H1 (cell line): ENCODE measurements around the gene NOP9. TPM values are rescaled to one million over a fixed set of nuclear protein-coding genes. Genes with fewer than 3 reads are reported as not detected.

Experiments used
- CTCF ChIA-PET: fragments of 300-600 bp; sonication (Branson Sonifier 250); formaldehyde crosslinking; loops from one replicate; lab custom pipeline; 2021; ENCODE audit not compliant: partially characterized antibody; lab: Charles Lee
- POLR2A ChIA-PET: fragments of 300-600 bp; sonication (Branson Sonifier 250); formaldehyde crosslinking; loops from one replicate; lab custom pipeline; 2021; ENCODE audit warnings: inconsistent platforms; ENCODE audit not compliant: partially characterized antibody; lab: Charles Lee
- DNase-seq, 2 experiments: peaks; one replicate each; pipeline versions ENCODE4 v3.0.0 to v3.0.0-alpha.2; 2010 to 2022; ENCODE audit warnings: low spot score in 2 of 2, low read depth in 1 of 2, mixed read lengths in 1 of 2
- FAIRE-seq: peaks from 2 replicates; lab custom pipeline; 2011; peaks lifted over from hg19 to GRCh38; lab: Jason Lieb, UNC
- H2AFZ ChIP-seq: 2 replicates; pipeline ENCODE4 v1.8.1; 2012; ENCODE audit warnings: low read length, inconsistent platforms
- H2AK5ac ChIP-seq: 2 replicates; pipeline ENCODE4 v1.6.1; 2013; ENCODE audit warnings: low read depth, low read length
- H2BK120ac ChIP-seq: replicated peaks from 2 replicates; pipeline ENCODE3; 2013; ENCODE audit warnings: low read depth, low read length, inconsistent platforms
- H2BK12ac ChIP-seq: 2 replicates; pipeline ENCODE4 v1.6.1; 2013; ENCODE audit warnings: low read depth, low read length
- H2BK15ac ChIP-seq: 2 replicates; pipeline ENCODE4 v1.6.1; 2013; ENCODE audit warnings: low read length
- H2BK20ac ChIP-seq: 2 replicates; pipeline ENCODE4 v1.6.1; 2013; ENCODE audit warnings: low read length
- H2BK5ac ChIP-seq: 2 replicates; pipeline ENCODE4 v1.6.1; 2013; ENCODE audit warnings: low read depth, low read length
- H3K14ac ChIP-seq: 2 replicates; pipeline ENCODE4 v1.6.1; 2013; ENCODE audit warnings: inconsistent platforms; ENCODE audit not compliant: insufficient read length
- H3K18ac ChIP-seq: 2 replicates; pipeline ENCODE4 v1.6.1; 2013; ENCODE audit warnings: low read length; ENCODE audit errors: extremely low read depth
- H3K23ac ChIP-seq: 2 replicates; pipeline ENCODE4 v1.6.1; 2013; ENCODE audit warnings: inconsistent platforms; ENCODE audit not compliant: insufficient read length
- H3K23me2 ChIP-seq: 2 replicates; pipeline ENCODE4 v1.6.1; 2013; ENCODE audit warnings: low read depth, low read length
- H3K27ac ChIP-seq: 2 replicates; pipeline ENCODE4 v1.6.1; 2011; ENCODE audit warnings: low read depth, low read length, inconsistent platforms
- H3K27me3 ChIP-seq, 4 experiments: replicated peaks in 1 of 4; 1 replicate in 1 of 4; 2 replicates in 3 of 4; pipeline versions ENCODE4 v1.6.1 to v1.8.1; 2011 to 2013; ENCODE audit warnings: low read length in 3 of 4, mild to moderate bottlenecking in 3 of 4, inconsistent platforms in 2 of 4, mixed read lengths in 2 of 4, moderate library complexity in 1 of 4; ENCODE audit not compliant: control insufficient read depth in 3 of 4, insufficient read depth in 3 of 4; ENCODE audit errors: extremely low read depth in 1 of 4
- H3K36me3 ChIP-seq, 4 experiments: 2 replicates each; pipeline versions ENCODE4 v1.6.1 to v1.8.1; 2011 to 2013; ENCODE audit warnings: mild to moderate bottlenecking in 4 of 4, low read length in 3 of 4, moderate library complexity in 2 of 4, control low read depth in 1 of 4, inconsistent platforms in 1 of 4; ENCODE audit not compliant: insufficient read depth in 4 of 4, control insufficient read depth in 2 of 4
- H3K4ac ChIP-seq: replicated peaks from 2 replicates; pipeline ENCODE3; 2013; ENCODE audit warnings: low read length, low read depth, mixed read lengths, inconsistent platforms; ENCODE audit not compliant: insufficient read length
- H3K4me1 ChIP-seq, 4 experiments: replicated peaks in 1 of 4; 1 replicate in 1 of 4; 2 replicates in 3 of 4; pipeline versions ENCODE4 v1.6.1 to v1.8.1; 2011 to 2013; ENCODE audit warnings: low read length in 3 of 4, inconsistent platforms in 2 of 4, mixed read lengths in 1 of 4; ENCODE audit not compliant: insufficient read depth in 4 of 4, control insufficient read depth in 3 of 4
- H3K4me2 ChIP-seq, 2 experiments: 2 replicates each; pipeline versions ENCODE4 v1.6.1 to v1.8.1; 2011 to 2013; ENCODE audit warnings: low read depth in 2 of 2, low read length in 2 of 2, control low read depth in 1 of 2, inconsistent platforms in 1 of 2, mild to moderate bottlenecking in 1 of 2; ENCODE audit not compliant: insufficient read depth in 1 of 2
- H3K4me3 ChIP-seq, 4 experiments: fragments of 200-600, 300-600 bp in 1 of 4; sonication (generic), shearing (Covaris generic), sonication (Bioruptor Twin) in 1 of 4; 2 replicates each; pipeline versions ENCODE4 v1.5.1 to v1.8.1; 2011 to 2016; ENCODE audit warnings: low read length in 4 of 4, low read depth in 3 of 4, control low read depth in 2 of 4, inconsistent platforms in 2 of 4, mild to moderate bottlenecking in 2 of 4, mixed read lengths in 1 of 4, moderate library complexity in 1 of 4; ENCODE audit not compliant: insufficient read depth in 2 of 4; ENCODE audit errors: extremely low read depth in 1 of 4
- H3K56ac ChIP-seq: replicated peaks from 2 replicates; pipeline ENCODE3; 2013; ENCODE audit warnings: low read depth, mild to moderate bottlenecking, mixed read lengths, low read length, inconsistent platforms; ENCODE audit not compliant: insufficient read length
- H3K79me1 ChIP-seq: 2 replicates; pipeline ENCODE4 v1.6.1; 2013; ENCODE audit warnings: low read depth, low read length, control low read depth
- H3K79me2 ChIP-seq, 2 experiments: 2 replicates each; pipeline versions ENCODE4 v1.6.1 to v1.8.1; 2012 to 2013; ENCODE audit warnings: low read length in 2 of 2, mild to moderate bottlenecking in 2 of 2, inconsistent platforms in 1 of 2; ENCODE audit not compliant: insufficient read depth in 2 of 2, control insufficient read depth in 1 of 2
- H3K9ac ChIP-seq, 4 experiments: replicated peaks in 1 of 4; 1 replicate in 1 of 4; 2 replicates in 3 of 4; pipeline versions ENCODE4 v1.6.1 to v1.8.1; 2011 to 2013; ENCODE audit warnings: low read depth in 3 of 4, low read length in 3 of 4, control low read depth in 2 of 4, mild to moderate bottlenecking in 2 of 4, moderate library complexity in 2 of 4, inconsistent platforms in 1 of 4; ENCODE audit errors: extremely low read depth in 1 of 4
- H3K9me3 ChIP-seq, 2 experiments: 2 replicates each; pipeline versions ENCODE4 v1.6.1 to v1.8.1; 2012 to 2013; ENCODE audit warnings: mild to moderate bottlenecking in 2 of 2, moderate library complexity in 2 of 2, control low read depth in 1 of 2, inconsistent platforms in 1 of 2, low read depth in 1 of 2, low read length in 1 of 2, mixed read lengths in 1 of 2; ENCODE audit not compliant: insufficient read depth in 2 of 2
- H4K20me1 ChIP-seq, 2 experiments: replicated peaks in 1 of 2; 2 replicates each; pipeline versions ENCODE3 to v1.8.1; 2011 to 2013; ENCODE audit warnings: inconsistent platforms in 2 of 2, low read length in 2 of 2, mild to moderate bottlenecking in 1 of 2; ENCODE audit not compliant: insufficient read depth in 2 of 2, control insufficient read depth in 1 of 2
- H4K5ac ChIP-seq: 2 replicates; pipeline ENCODE4 v1.6.1; 2013; ENCODE audit warnings: low read length, low read depth, mixed read lengths, inconsistent platforms; ENCODE audit not compliant: insufficient read length
- H4K8ac ChIP-seq: 2 replicates; pipeline ENCODE4 v1.8.0; 2013; ENCODE audit warnings: mild to moderate bottlenecking, moderate library complexity, low read length, inconsistent platforms; ENCODE audit not compliant: insufficient read depth; ENCODE audit errors: extremely low read depth
- H4K91ac ChIP-seq: replicated peaks from 2 replicates; pipeline ENCODE3; 2013; ENCODE audit warnings: low read length, mixed read lengths, inconsistent platforms; ENCODE audit not compliant: insufficient read length
- BCL11A ChIP-seq, 2 experiments: IDR thresholded peaks; one replicate each; pipeline ENCODE4 v1.6.1; 2011; ENCODE audit warnings: low read depth in 2 of 2, low read length in 2 of 2, mild to moderate bottlenecking in 2 of 2
- BRCA1 ChIP-seq: IDR thresholded peaks from 2 replicates; pipeline ENCODE4 v1.6.1; 2012; ENCODE audit warnings: low read depth, low read length, improper control_type of control experiment
- CEBPB ChIP-seq: IDR thresholded peaks from 2 replicates; pipeline ENCODE4 v1.6.1; 2012; ENCODE audit warnings: low read depth, low read length
- POLR2AphosphoS5 ChIP-seq: IDR thresholded peaks from 2 replicates; pipeline ENCODE4 v1.6.1; 2011; ENCODE audit warnings: low read depth, low read length
- RAD21 ChIP-seq, 2 experiments: IDR thresholded peaks in 1 of 2; conservative IDR thresholded peaks in 1 of 2; 2 replicates each; pipeline ENCODE4 v1.6.1; 2011; ENCODE audit warnings: low read depth in 2 of 2, low read length in 2 of 2, improper control_type of control experiment in 1 of 2, inconsistent platforms in 1 of 2, mild to moderate bottlenecking in 1 of 2, moderate library complexity in 1 of 2
- RNF2 ChIP-seq: fragments of 200-900, 300-1000 bp; sonication (generic); IDR thresholded peaks from 2 replicates; pipeline ENCODE4 v1.7.1; 2016; ENCODE audit warnings: borderline replicate concordance, low read depth, mild to moderate bottlenecking, antibody characterized with exemption, low read length; ENCODE audit not compliant: poor library complexity, severe bottlenecking; ENCODE audit errors: missing control alignments
- SIRT6 ChIP-seq: IDR thresholded peaks from one replicate; pipeline ENCODE4 v1.7.1; 2012; ENCODE audit warnings: low read length, inconsistent platforms
- SIX5 ChIP-seq: IDR thresholded peaks from 2 replicates; pipeline ENCODE4 v1.6.1; 2011; ENCODE audit warnings: mild to moderate bottlenecking, low read depth, low read length
- SP1 ChIP-seq: IDR thresholded peaks from 2 replicates; pipeline ENCODE4 v1.6.1; 2011; ENCODE audit warnings: low read depth, low read length
- SP2 ChIP-seq: IDR thresholded peaks from 2 replicates; pipeline ENCODE4 v1.6.1; 2012; ENCODE audit warnings: mild to moderate bottlenecking, low read length, inconsistent platforms
- TAF7 ChIP-seq: optimal IDR thresholded peaks from 2 replicates; pipeline ENCODE3; 2011; ENCODE audit warnings: low read depth, mild to moderate bottlenecking, inconsistent platforms, low read length, moderate library complexity, borderline replicate concordance
- TCF12 ChIP-seq: IDR thresholded peaks from 2 replicates; pipeline ENCODE4 v1.6.1; 2011; ENCODE audit warnings: low read depth, mild to moderate bottlenecking, low read length
- YY1 ChIP-seq: IDR thresholded peaks from 2 replicates; pipeline ENCODE4 v1.6.1; 2011; ENCODE audit warnings: low read depth, mild to moderate bottlenecking, low read length
- ZNF274 ChIP-seq: IDR thresholded peaks from 2 replicates; pipeline ENCODE4 v1.7.0; 2012; ENCODE audit warnings: low read length, borderline replicate concordance; ENCODE audit errors: extremely low read depth
- WGBS, 2 experiments: shearing (Covaris generic) in 1 of 2; methylation state at CpG; one replicate each; pipeline versions ENCODE4 v1.1.6 to v1.1.7; 2013 to 2015; ENCODE audit warnings: low lambda C conversion rate in 2 of 2, mixed read lengths in 2 of 2, inconsistent platforms in 1 of 2, low coverage in 1 of 2, missing lambda C conversion rate in 1 of 2; ENCODE audit not compliant: insufficient replicate concordance in 2 of 2, insufficient coverage in 1 of 2, insufficient read length in 1 of 2; ENCODE audit errors: extremely low coverage in 1 of 2, missing lambda C conversion rate in 1 of 2; 5-methylcytosine and 5-hydroxymethylcytosine counted together
- polyA plus RNA-seq, 7 experiments: library from polyadenylated mRNA; depleted of rRNA in 3 of 7; stranded (reverse) in 5 of 7; unstranded in 2 of 7; fragments of >200 nt in 5 of 7; fragments of 200-250 nt in 2 of 7; gene quantifications; 1 replicate in 5 of 7; 2 replicates in 1 of 7; 4 replicates in 1 of 7; pipeline versions ENCODE4 v1.2.1 to v1.2.3, GENCODE V29; 2011 to 2013; ENCODE audit warnings: missing spikeins in 2 of 7, mixed read lengths in 2 of 7
- total RNA-seq: library from RNA; stranded (reverse); fragmentation: NEBNext Ultra II Directional; extraction: Animal tissue kit (Norgen Biotek cat#: 25700); gene quantifications from 2 replicates; pipeline ENCODE4 v1.2.1, GENCODE V29; 2021
- TF ChIP-seq, protein P1 (sequence below): IDR thresholded peaks from 2 replicates; pipeline ENCODE4 v1.6.1; 2012; ENCODE audit warnings: inconsistent platforms

The NOP9 gene
- total and polyA plus RNA-seq, 2 of the 8 experiments (the other 6 are each of a cell fraction or from before 2014, with no cell fraction given) = 17.8 to 34.8 TPM

DNA sequence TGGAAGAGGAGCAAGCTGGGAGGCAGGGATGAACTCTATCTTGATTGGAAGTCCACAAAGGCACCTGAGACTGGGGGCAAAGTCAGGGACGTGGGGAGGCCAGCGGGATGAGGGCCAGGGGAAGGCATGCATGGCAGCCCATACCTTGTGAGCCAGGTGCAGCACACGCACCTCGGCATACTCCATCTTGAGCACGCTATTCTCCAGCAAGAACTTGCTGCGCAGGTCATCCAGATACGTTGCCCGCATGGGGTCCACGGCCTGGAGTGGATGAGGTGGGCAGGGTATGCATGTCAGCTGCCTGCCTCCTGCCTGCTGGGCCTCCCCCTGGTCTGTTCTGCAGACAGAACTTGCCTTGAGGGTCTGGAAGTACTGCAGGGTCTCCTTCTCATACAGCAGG, 32.1 kb upstream of the NOP9 start:
- Histone ChIP-seq H3K9ac (no peak overlapping the region), H3K23ac (no peak overlapping the region), H3K14ac (no peak overlapping the region), H3K4me2 (no peak overlapping the region), H2BK20ac (no peak overlapping the region), H4K20me1 (peaks cover 0 to 2% of the 10 kb centered on the region in 2 experiments), H3K79me1 (no peaks in the 10 kb centered on the region), H3K4me1 (peaks cover 0 to 5% (median 2%) of the 10 kb centered on the region in 4 experiments; a peak in 4 of 7 replicates), H3K27me3 (no peaks in the 10 kb centered on the region; a peak in 1 of 7 replicates), H3K56ac (no peak overlapping the region), H2BK5ac (no peak overlapping the region), H3K27ac (no peak overlapping the region), H3K18ac (no peak overlapping the region), H4K8ac (no peak overlapping the region), H2AFZ (no peak overlapping the region), H2AK5ac (no peak overlapping the region), H2BK15ac (no peak overlapping the region), H2BK12ac (no peak overlapping the region), H3K4ac (no peak overlapping the region), H3K36me3 (no peaks in the 10 kb centered on the region; a peak in 3 of 8 replicates), H3K4me3 (no peak overlapping the region), H3K9me3 (no peaks in the 10 kb centered on the region), H3K23me2 (peaks cover 5% of the 10 kb centered on the region), H4K91ac (no peak overlapping the region), H4K5ac (no peak overlapping the region), H2BK120ac (no peak overlapping the region), H3K79me2 (no peaks in the 10 kb centered on the region)
- DNase-seq = no peak
- no peak for FAIRE-seq
- ChIA-PET POLR2A (interaction anchor here (1.1 to 2.6 kb wide), 3 partner anchors 25 to 82 kb away, joined by 3 to 10 read pairs (median 3); partner anchors contain the start of gene TINF2), CTCF (interaction anchor here (1.3 to 8.6 kb wide), 7 partner anchors 8 to 41 kb away, joined by 3 to 94 read pairs (median 33); partner anchors contain the start of genes CIDEB, DHRS1, LTB4R2 and NOP9)
- 94% methylated on average over 9 of the region's 9 CpGs; no CpG with 5 or more reads in 1 of the 2 experiments for WGBS, 2 experiments
- no peak for TF ChIP-seq ZNF274
- no peak for TF ChIP-seq RAD21 (IDR thresholded peaks at IDR 0.05 in 1 of 2, conservative IDR thresholded peaks at IDR 0.05 in 1 of 2; ENCODE audit: low read depth in 2 of 2, low read length in 2 of 2)
- TF ChIP-seq TCF12 = no peak
- no peak for TF ChIP-seq CEBPB
- no peak for TF ChIP-seq SP1
- no peak for TF ChIP-seq BCL11A (IDR thresholded peaks at IDR 0.05; ENCODE audit: low read depth in 2 of 2, low read length in 2 of 2)
- TF ChIP-seq SIRT6 = no peak
- no peak for TF ChIP-seq YY1
- no peak for TF ChIP-seq BRCA1
- no peak for TF ChIP-seq SP2
- no peak for TF ChIP-seq RNF2
- TF ChIP-seq, protein P1, sequence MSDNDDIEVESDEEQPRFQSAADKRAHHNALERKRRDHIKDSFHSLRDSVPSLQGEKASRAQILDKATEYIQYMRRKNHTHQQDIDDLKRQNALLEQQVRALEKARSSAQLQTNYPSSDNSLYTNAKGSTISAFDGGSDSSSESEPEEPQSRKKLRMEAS = no peak
- TF ChIP-seq SIX5 = no peak
- TF ChIP-seq POLR2AphosphoS5 = no peak
- TF ChIP-seq TAF7 = no peak
